CD4-positive, alpha-beta memory T cell (primary cell): ENCODE data around the gene RMDN3. TPM values are rescaled to one million over a fixed set of nuclear protein-coding genes. Genes with fewer than 3 reads are reported as not detected.

Experiments
- CTCF ChIA-PET: fragments of 350-600 bp; sonication (Branson Sonifier 250); formaldehyde crosslinking; loops from one replicate; lab custom pipeline; 2021; ENCODE audit warnings: inconsistent platforms; ENCODE audit not compliant: partially characterized antibody; lab: Charles Lee
- POLR2A ChIA-PET: fragments of 350-600 bp; sonication (Branson Sonifier 250); formaldehyde crosslinking; loops from one replicate; lab custom pipeline; 2021; ENCODE audit not compliant: partially characterized antibody; lab: Charles Lee
- DNase-seq, 5 donors: peaks; one replicate each; pipeline versions ENCODE4 v3.0.0 to v3.0.0-alpha.2; 2020 to 2022; ENCODE audit warnings: mixed read lengths in 1 of 5
- H3K27ac ChIP-seq: one replicate; pipeline ENCODE4 v1.7.0; 2013; ENCODE audit warnings: low read depth, low read length
- H3K27me3 ChIP-seq: 2 replicates; pipeline ENCODE4 v1.7.0; 2013; ENCODE audit warnings: mild to moderate bottlenecking, low read length, moderate library complexity; ENCODE audit not compliant: insufficient read depth
- H3K36me3 ChIP-seq: 2 replicates; pipeline ENCODE4 v1.7.0; 2013; ENCODE audit warnings: mild to moderate bottlenecking, low read length, moderate library complexity; ENCODE audit not compliant: insufficient read depth
- H3K4me1 ChIP-seq: 2 replicates; pipeline ENCODE4 v1.7.0; 2013; ENCODE audit warnings: mild to moderate bottlenecking, low read length, moderate library complexity; ENCODE audit not compliant: insufficient read depth
- H3K4me3 ChIP-seq, 2 donors: one replicate each; pipeline ENCODE4 v1.7.0; 2013; ENCODE audit warnings: low read length in 2 of 2, mild to moderate bottlenecking in 1 of 2
- H3K9me3 ChIP-seq, 2 donors: one replicate each; pipeline ENCODE4 v1.7.0; 2013; ENCODE audit warnings: low read length in 2 of 2, control low read depth in 1 of 2; ENCODE audit not compliant: control insufficient read depth in 1 of 2
- H3K27ac Mint-ChIP-seq, 7 donors: one replicate each; pipeline ENCODE4 v1.8.0; 2020 to 2021; ENCODE audit warnings: mixed read lengths in 7 of 7, mild to moderate bottlenecking in 6 of 7, inconsistent platforms in 3 of 7, moderate library complexity in 3 of 7
- H3K27me3 Mint-ChIP-seq, 2 donors: one replicate each; pipeline ENCODE4 v1.8.0; 2020 to 2021; ENCODE audit warnings: mixed read lengths in 2 of 2
- H3K36me3 Mint-ChIP-seq, 2 donors: one replicate each; pipeline ENCODE4 v1.8.0; 2020 to 2021; ENCODE audit warnings: mixed read lengths in 2 of 2, inconsistent platforms in 1 of 2, mild to moderate bottlenecking in 1 of 2
- H3K4me1 Mint-ChIP-seq, 4 donors: one replicate each; pipeline ENCODE4 v1.8.0; 2020 to 2021; ENCODE audit warnings: mixed read lengths in 4 of 4, mild to moderate bottlenecking in 1 of 4
- H3K4me3 Mint-ChIP-seq, 8 donors: one replicate each; pipeline ENCODE4 v1.8.0; 2020 to 2021; ENCODE audit warnings: mixed read lengths in 8 of 8, mild to moderate bottlenecking in 7 of 8, moderate library complexity in 6 of 8, inconsistent platforms in 3 of 8
- H3K9me3 Mint-ChIP-seq, 8 donors: one replicate each; pipeline ENCODE4 v1.8.0; 2020 to 2021; ENCODE audit warnings: mixed read lengths in 8 of 8, mild to moderate bottlenecking in 5 of 8, inconsistent platforms in 3 of 8, moderate library complexity in 1 of 8
- intact Hi-C: fragments of 100-400 bp; cut with micrococcal nuclease; formaldehyde crosslinking; loops from one replicate; pipeline ENCODE4 v1.15.1; 2023
- polyA plus RNA-seq, 2 donors: library from polyadenylated mRNA; unstranded; fragments of 300-500 nt; fragmentation: Illumina TruSeq; gene quantifications; one replicate each; pipeline ENCODE4 v1.2.3, GENCODE V29; 2021
- total RNA-seq, 2 experiments: library from RNA; stranded (reverse); gene quantifications; one replicate each; pipeline ENCODE4 v1.2.3, GENCODE V29; 2021

Gene RMDN3
- total and polyA plus RNA-seq, 4 experiments from 2014 or later = 24.5 to 35.9 (median 27.8) TPM

DNA sequence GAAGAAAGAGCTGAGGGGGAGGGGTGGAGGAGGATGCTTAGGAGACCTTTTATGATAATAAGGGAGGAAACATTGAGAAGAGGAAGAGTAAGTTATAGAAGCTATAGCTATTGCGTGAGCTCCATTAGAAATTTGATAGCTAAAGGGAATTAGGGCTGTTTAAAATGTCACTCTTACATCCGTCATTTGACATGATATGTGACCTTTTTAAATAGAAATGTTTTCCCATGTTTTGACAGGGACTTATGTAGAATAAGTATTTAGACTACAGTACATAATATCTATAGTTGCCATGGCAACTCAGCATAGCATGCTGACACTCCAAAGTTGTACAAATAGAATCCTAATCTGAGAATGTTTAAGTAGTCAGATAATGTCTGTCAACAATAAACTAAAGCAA lies 40.9 kb downstream of the RMDN3 start:
- Mint-ChIP-seq H3K4me3 (no peak overlapping the region), H3K36me3 (no peaks in the 10 kb centered on the region), H3K4me1 (peaks cover 0 to 1% (median 0%) of the 10 kb centered on the region in 4 donors), H3K9me3 (no peaks in the 10 kb centered on the region), H3K27me3 (no peaks in the 10 kb centered on the region), H3K27ac (peak overlapping the region in 1 of 7 donors; percentile 46)
- Histone ChIP-seq H3K4me3 (no peak overlapping the region), H3K36me3 (no peaks in the 10 kb centered on the region), H3K4me1 (no peaks in the 10 kb centered on the region), H3K27ac (no peak overlapping the region), H3K9me3 (no peaks in the 10 kb centered on the region), H3K27me3 (no peaks in the 10 kb centered on the region)
- POLR2A ChIA-PET = no interaction called here
- intact Hi-C loops = no loop called here
- DNase-seq = no peak
- CTCF ChIA-PET = interaction anchor here (1.1 kb wide), 1 partner anchor 145 kb away, joined by 4 read pairs; no protein-coding TSS in a partner anchor

DNA sequence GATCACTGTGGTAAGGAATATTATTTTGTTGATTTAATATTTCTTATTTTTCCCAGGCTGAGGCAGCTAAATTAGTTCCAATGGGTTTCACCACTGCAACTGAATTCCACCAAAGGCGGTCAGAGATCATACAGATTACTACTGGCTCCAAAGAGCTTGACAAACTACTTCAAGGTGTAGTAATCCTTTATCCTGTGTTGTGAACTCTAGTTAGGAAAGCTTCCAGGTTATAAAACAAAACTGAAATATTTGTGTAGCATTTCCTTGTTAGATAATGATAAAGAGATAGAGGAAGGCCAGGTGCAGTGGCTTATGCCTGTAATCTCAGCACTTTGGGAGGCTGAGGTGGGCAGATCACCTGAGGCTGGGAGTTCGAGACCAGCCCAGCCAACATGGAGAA lies 48.9 kb downstream of the RMDN3 start:
- no peaks in the 10 kb centered on the region for H3K4me1 ChIP-seq
- intact Hi-C loops = no loop called here
- H3K9me3 Mint-ChIP-seq = no peaks in the 10 kb centered on the region
- no peaks in the 10 kb centered on the region for H3K27me3 ChIP-seq
- H3K9me3 ChIP-seq = no peaks in the 10 kb centered on the region
- no peak overlapping the region for H3K4me3 Mint-ChIP-seq
- no peak overlapping the region for H3K27ac ChIP-seq
- ChIA-PET POLR2A (interaction anchor here (1.5 kb wide), 1 partner anchor 11 kb away, joined by 6 read pairs; the partner anchor contains the start of gene RAD51), CTCF (interaction anchor here (1.2 kb wide), 1 partner anchor 76 kb away, joined by 5 read pairs; no protein-coding TSS in a partner anchor)
- H3K27me3 Mint-ChIP-seq = no peaks in the 10 kb centered on the region
- no peaks in the 10 kb centered on the region for H3K36me3 ChIP-seq
- H3K4me3 ChIP-seq = no peak overlapping the region
- no peak for DNase-seq
- no peaks in the 10 kb centered on the region for H3K36me3 Mint-ChIP-seq
- H3K4me1 Mint-ChIP-seq = peaks cover 0 to 2% (median under 1%) of the 10 kb centered on the region in 4 donors
- no peak overlapping the region for H3K27ac Mint-ChIP-seq

DNA sequence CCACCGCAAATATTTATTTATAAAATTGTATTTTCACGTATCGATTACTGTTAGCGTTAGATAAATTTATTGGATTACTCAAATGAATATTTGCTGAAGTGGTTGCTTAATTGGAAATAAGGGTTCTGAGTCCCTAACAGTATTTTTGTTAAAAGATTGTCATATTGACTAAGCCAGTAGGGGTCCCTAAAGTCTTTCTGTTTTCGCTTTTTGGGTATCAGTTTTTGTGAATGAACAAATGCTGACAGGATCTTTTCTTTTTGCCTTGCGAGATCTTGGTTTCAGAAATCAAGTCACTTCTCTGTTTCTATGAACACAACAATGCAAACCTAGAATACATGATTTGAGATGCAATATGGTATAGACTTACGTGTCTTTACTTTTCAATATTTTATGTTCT lies 53.0 kb downstream of the RMDN3 start:
- no peaks in the 10 kb centered on the region for H3K9me3 Mint-ChIP-seq
- DNase-seq = peak in 4 of 5 donors; percentile 17 to 31 (median 22)
- no peak overlapping the region for H3K4me3 Mint-ChIP-seq
- CTCF ChIA-PET = interaction anchor here (0.7 to 4.6 kb wide), 3 partner anchors 22 to 190 kb away, joined by 3 to 40 read pairs (median 4); no protein-coding TSS in a partner anchor
- Histone ChIP-seq H3K4me3 (no peak overlapping the region), H3K36me3 (no peaks in the 10 kb centered on the region), H3K9me3 (no peaks in the 10 kb centered on the region), H3K27me3 (no peaks in the 10 kb centered on the region), H3K27ac (no peak overlapping the region), H3K4me1 (no peaks in the 10 kb centered on the region)
- intact Hi-C loops = loop anchor here (2.0 kb wide), 1 partner anchor 81 kb away; no protein-coding TSS in a partner anchor
- no peaks in the 10 kb centered on the region for H3K36me3 Mint-ChIP-seq
- POLR2A ChIA-PET = no interaction called here
- peaks cover 0 to 2% (median 0%) of the 10 kb centered on the region in 4 donors for H3K4me1 Mint-ChIP-seq
- H3K27me3 Mint-ChIP-seq = no peaks in the 10 kb centered on the region
- H3K27ac Mint-ChIP-seq = no peak overlapping the region

DNA sequence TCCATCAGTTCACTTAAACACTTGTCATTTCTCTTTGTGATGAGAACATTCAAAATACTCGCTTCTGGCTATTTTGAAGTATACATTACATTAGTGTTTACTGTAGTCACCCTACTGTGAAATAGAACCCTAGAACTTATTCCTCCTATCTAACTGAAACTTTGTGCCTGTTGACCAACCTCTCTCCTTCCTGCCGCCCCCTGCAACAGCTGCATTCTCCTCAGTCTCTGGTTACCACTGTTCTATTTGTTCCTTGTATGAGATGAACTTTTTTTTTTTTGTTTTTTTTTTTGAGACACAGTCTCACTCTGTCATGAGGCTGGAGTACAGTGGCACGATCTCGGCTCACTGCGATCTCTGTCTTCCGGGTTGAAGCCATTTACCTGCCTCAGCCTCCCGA lies 57.1 kb downstream of the RMDN3 start:
- CTCF ChIA-PET = interaction anchor here (0.6 kb wide), 1 partner anchor 108 kb away, joined by 3 read pairs; no protein-coding TSS in a partner anchor
- H3K4me3 Mint-ChIP-seq = peak overlapping the region in 1 of 8 donors; percentile 35
- Histone ChIP-seq H3K27me3 (no peaks in the 10 kb centered on the region), H3K4me3 (no peak overlapping the region), H3K27ac (no peak overlapping the region), H3K36me3 (no peaks in the 10 kb centered on the region), H3K9me3 (no peaks in the 10 kb centered on the region), H3K4me1 (peaks cover 13% of the 10 kb centered on the region)
- H3K9me3 Mint-ChIP-seq = no peaks in the 10 kb centered on the region
- peaks cover 4 to 15% of the 10 kb centered on the region in 2 donors for H3K36me3 Mint-ChIP-seq
- POLR2A ChIA-PET = no interaction called here
- intact Hi-C loops = loop anchor here (10.0 kb wide), 1 partner anchor 637 kb away; the partner anchor contains the start of genes NUSAP1 and OIP5
- no peak overlapping the region for H3K27ac Mint-ChIP-seq
- peaks cover 11 to 24% (median 18%) of the 10 kb centered on the region in 4 donors for H3K4me1 Mint-ChIP-seq
- H3K27me3 Mint-ChIP-seq = no peaks in the 10 kb centered on the region
- no peak for DNase-seq

DNA sequence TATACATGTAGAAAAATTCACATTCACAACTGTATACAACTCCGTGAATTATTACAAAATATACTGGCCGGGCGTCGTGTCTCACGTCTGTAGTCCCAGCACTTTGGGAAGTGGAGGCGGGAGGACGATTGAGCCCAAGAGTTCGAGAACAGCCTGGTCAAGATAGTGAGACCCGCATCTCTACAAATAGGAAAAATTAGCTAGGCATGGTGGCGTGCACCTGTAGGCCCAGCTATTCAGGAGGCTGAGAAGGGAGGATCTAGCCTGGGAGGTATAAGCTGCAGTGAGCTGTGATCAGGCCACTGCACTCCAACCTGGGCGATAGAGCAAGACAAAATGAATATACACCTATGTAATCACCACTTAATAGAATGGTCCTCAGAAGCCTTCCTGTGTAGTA lies 58.8 kb downstream of the RMDN3 start:
- H3K36me3 ChIP-seq = peaks cover 9% of the 10 kb centered on the region
- H3K4me1 Mint-ChIP-seq = peaks cover 11 to 32% (median 19%) of the 10 kb centered on the region in 4 donors
- peak overlapping the region in 1 of 7 donors; percentile 37 for H3K27ac Mint-ChIP-seq

DNA sequence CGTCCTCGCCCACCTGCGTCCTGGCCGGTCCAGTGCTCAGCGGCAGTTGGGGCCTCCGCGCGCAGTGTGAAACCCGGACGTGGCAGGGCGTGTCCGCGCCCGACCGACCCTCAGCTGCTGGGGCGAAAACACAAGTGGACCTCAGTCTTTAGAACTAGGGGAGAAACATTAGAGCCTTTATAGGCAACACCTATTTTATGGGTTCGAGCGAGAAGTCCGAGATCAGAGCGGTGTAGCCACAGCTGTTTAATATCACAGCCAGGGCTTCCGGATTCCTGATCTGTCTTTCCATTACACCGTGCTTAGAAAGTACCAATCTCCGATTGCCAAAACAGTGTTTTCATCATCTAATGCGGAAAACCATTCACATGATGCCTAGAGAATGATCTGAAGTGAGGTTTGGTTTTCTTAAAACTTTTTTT lies 59.6 kb downstream of the RMDN3 start:
- peaks cover 11 to 32% (median 19%) of the 10 kb centered on the region in 4 donors for H3K4me1 Mint-ChIP-seq
- peaks cover 9% of the 10 kb centered on the region for H3K36me3 ChIP-seq
- peak in 3 of 5 donors; percentile 17 to 25 (median 18) for DNase-seq
- ChIA-PET CTCF (interaction anchor here (0.6 to 2.6 kb wide), 12 partner anchors 9 to 163 kb away, joined by 3 to 13 read pairs (median 5); partner anchors contain the start of gene GCHFR), POLR2A (interaction anchor here (0.6 to 3.0 kb wide), 29 partner anchors 7 to 965 kb away, joined by 3 to 46 read pairs (median 6); partner anchors contain the start of genes BAHD1, CCDC32, DNAJC17 and GCHFR)
- no peaks in the 10 kb centered on the region for H3K9me3 ChIP-seq
- H3K27me3 Mint-ChIP-seq = no peaks in the 10 kb centered on the region
- no peaks in the 10 kb centered on the region for H3K9me3 Mint-ChIP-seq
- peak overlapping the region; percentile 95 for H3K27ac ChIP-seq
- peaks cover 13% of the 10 kb centered on the region for H3K4me1 ChIP-seq
- peaks cover 4 to 24% of the 10 kb centered on the region in 2 donors for H3K36me3 Mint-ChIP-seq
- H3K4me3 ChIP-seq = peak overlapping the region; percentile 67 to 81
- H3K4me3 Mint-ChIP-seq = peak overlapping the region; percentile 89 to 100 (median 98)
- H3K27ac Mint-ChIP-seq = peak overlapping the region; percentile 80 to 99 (median 90)
- intact Hi-C loops = loop anchor here (1.0 to 10.0 kb wide), 4 partner anchors 60 to 639 kb away; partner anchors contain the start of genes DNAJC17, NUSAP1, OIP5 and RMDN3
- no peaks in the 10 kb centered on the region for H3K27me3 ChIP-seq

More for the DNA sequence above, 58.8 kb downstream of the RMDN3 start:
- Mint-ChIP-seq H3K9me3 (no peaks in the 10 kb centered on the region), H3K27me3 (no peaks in the 10 kb centered on the region), H3K36me3 (peaks cover 4 to 24% of the 10 kb centered on the region in 2 donors), H3K4me3 (peak overlapping the region; percentile 89 to 100 (median 98))
- intact Hi-C loops = loop anchor here (10.0 kb wide), 1 partner anchor 639 kb away; the partner anchor contains the start of genes NUSAP1 and OIP5
- Histone ChIP-seq H3K4me1 (peaks cover 13% of the 10 kb centered on the region), H3K9me3 (no peaks in the 10 kb centered on the region), H3K27ac (no peak overlapping the region), H3K27me3 (no peaks in the 10 kb centered on the region), H3K4me3 (peak overlapping the region in 1 of 2 donors; percentile 81)
- POLR2A ChIA-PET = interaction anchor here (2.2 to 2.5 kb wide), 2 partner anchors 48 to 61 kb away, joined by 8 to 24 read pairs; no protein-coding TSS in a partner anchor
- CTCF ChIA-PET = no interaction called here
- no peak for DNase-seq
